GM23338 (cell line): ENCODE measurements around the gene PROCA1. TPM values are rescaled to one million over a fixed set of nuclear protein-coding genes. Genes with fewer than 3 reads are reported as not detected.

Source experiments
- ATAC-seq: fragments of 200-7000 bp; cut with Tn5 transposase; 3 replicates; pipeline ENCODE4 v1.9.1; 2020
- DNase-seq: peaks from one replicate; pipeline ENCODE4 v3.0.0-alpha.2; 2015; ENCODE audit warnings: low spot score
- H2AFZ ChIP-seq: fragments of 200-600 bp; sonication (generic); 2 replicates; pipeline ENCODE4 v1.8.0; 2016; ENCODE audit warnings: antibody characterized with exemption, mild to moderate bottlenecking, moderate library complexity
- H3F3A ChIP-seq: fragments of 200-600 bp; sonication (generic); replicated peaks from 2 replicates; pipeline ENCODE4 v1.8.0; 2017; ENCODE audit warnings: antibody characterized with exemption, mixed run types, low read depth
- H3K27ac ChIP-seq: fragments of 200-600 bp; sonication (generic); 2 replicates; pipeline ENCODE4 v1.6.1; 2016; ENCODE audit warnings: low read depth
- H3K27me3 ChIP-seq: fragments of 200-600 bp; sonication (generic); 2 replicates; pipeline ENCODE4 v1.8.0; 2016; ENCODE audit warnings: mild to moderate bottlenecking, mixed run types, moderate library complexity; ENCODE audit not compliant: insufficient read depth
- H3K36me3 ChIP-seq: fragments of 200-600 bp; sonication (generic); 2 replicates; pipeline ENCODE4 v1.8.0; 2016; ENCODE audit warnings: mild to moderate bottlenecking; ENCODE audit not compliant: insufficient read depth
- H3K4me1 ChIP-seq: fragments of 200-600 bp; sonication (generic); 2 replicates; pipeline ENCODE4 v1.8.0; 2016; ENCODE audit warnings: mild to moderate bottlenecking, moderate library complexity; ENCODE audit not compliant: insufficient read depth
- H3K4me2 ChIP-seq: fragments of 200-600 bp; sonication (generic); 2 replicates; pipeline ENCODE4 v1.7.1; 2017; ENCODE audit warnings: mixed run types
- H3K4me3 ChIP-seq: fragments of 200-600 bp; sonication (generic); 2 replicates; pipeline ENCODE4 v1.6.1; 2016; ENCODE audit warnings: mixed run types
- H3K79me2 ChIP-seq: fragments of 200-600 bp; sonication (generic); replicated peaks from 2 replicates; pipeline ENCODE4 v1.8.0; 2017; ENCODE audit warnings: mild to moderate bottlenecking; ENCODE audit not compliant: insufficient read depth
- H3K9me2 ChIP-seq: fragments of 200-600 bp; sonication (generic); 2 replicates; pipeline ENCODE4 v1.8.0; 2017; ENCODE audit not compliant: insufficient read depth
- H4K20me1 ChIP-seq: fragments of 200-600 bp; sonication (generic); replicated peaks from 2 replicates; pipeline ENCODE4 v1.8.0; 2017; ENCODE audit warnings: mild to moderate bottlenecking; ENCODE audit not compliant: insufficient read depth
- H3K27ac Mint-ChIP-seq: 2 replicates; pipeline ENCODE4 v1.8.0; 2020; ENCODE audit warnings: inconsistent platforms, mild to moderate bottlenecking, moderate library complexity, mixed read lengths
- H3K27me3 Mint-ChIP-seq: 3 replicates; pipeline ENCODE4 v1.8.0; 2022; ENCODE audit warnings: low read depth, mild to moderate bottlenecking, moderate library complexity, mixed read lengths, inconsistent platforms; ENCODE audit not compliant: insufficient read depth, poor library complexity
- H3K36me3 Mint-ChIP-seq: 3 replicates; pipeline ENCODE4 v1.8.0; 2021; ENCODE audit warnings: low read depth, mild to moderate bottlenecking, inconsistent platforms, moderate library complexity, mixed read lengths
- H3K4me1 Mint-ChIP-seq: 3 replicates; pipeline ENCODE4 v1.8.0; 2020; ENCODE audit warnings: mild to moderate bottlenecking, inconsistent platforms, mixed read lengths
- H3K4me3 Mint-ChIP-seq: 3 replicates; pipeline ENCODE4 v1.8.0; 2021; ENCODE audit warnings: moderate library complexity, mild to moderate bottlenecking, inconsistent platforms, mixed read lengths
- H3K9me3 Mint-ChIP-seq: 3 replicates; pipeline ENCODE4 v1.8.0; 2020; ENCODE audit warnings: moderate library complexity, mild to moderate bottlenecking, inconsistent platforms, mixed read lengths
- CREB1 ChIP-seq: fragments of 250-450 bp; sonication (Bioruptor Pico); IDR thresholded peaks from 2 replicates; pipeline ENCODE4 v1.5.0; 2020; ENCODE audit warnings: low read depth, mild to moderate bottlenecking, moderate library complexity
- CTCF ChIP-seq, 2 experiments: fragments of 200-600 bp in 1 of 2; sonication (generic) in 1 of 2; conservative IDR thresholded peaks; 2 replicates each; pipeline versions ENCODE4 v1.5.1 to v1.6.1; 2016 to 2017; ENCODE audit warnings: antibody characterized with exemption in 2 of 2, low read depth in 2 of 2, mild to moderate bottlenecking in 2 of 2, moderate library complexity in 1 of 2
- ETS1 ChIP-seq: IDR thresholded peaks from 2 replicates; pipeline ENCODE4 v1.6.1; 2016; ENCODE audit warnings: antibody characterized with exemption
- EZH2 ChIP-seq: fragments of 200-600 bp; sonication (generic); IDR thresholded peaks from one replicate; pipeline ENCODE4 v1.8.0; 2017; ENCODE audit warnings: antibody characterized with exemption, mild to moderate bottlenecking, low read depth; ENCODE audit not compliant: unreplicated experiment
- EZH2phosphoT487 ChIP-seq: fragments of 200-600 bp; sonication (generic); IDR thresholded peaks from one replicate; pipeline ENCODE4 v1.8.1; 2018; ENCODE audit warnings: antibody characterized with exemption; ENCODE audit not compliant: unreplicated experiment
- JUNB ChIP-seq: IDR thresholded peaks from one replicate; pipeline ENCODE4 v1.6.1; 2016; ENCODE audit warnings: antibody characterized with exemption; ENCODE audit not compliant: unreplicated experiment
- NANOG ChIP-seq: IDR thresholded peaks from 2 replicates; pipeline ENCODE4 v1.6.1; 2016; ENCODE audit warnings: antibody characterized with exemption, borderline replicate concordance
- POLR2AphosphoS5 ChIP-seq: IDR thresholded peaks from 2 replicates; pipeline ENCODE4 v1.6.1; 2016; ENCODE audit warnings: antibody characterized with exemption, low read depth
- REST ChIP-seq: IDR thresholded peaks from one replicate; pipeline ENCODE4 v1.6.1; 2018; ENCODE audit warnings: antibody characterized with exemption; ENCODE audit not compliant: unreplicated experiment
- STAT1 ChIP-seq: IDR thresholded peaks from one replicate; pipeline ENCODE4 v1.6.1; 2016; ENCODE audit warnings: antibody characterized with exemption; ENCODE audit not compliant: unreplicated experiment
- ZNF114 ChIP-seq: fragments of 250-450 bp; sonication (Bioruptor Pico); IDR thresholded peaks from 2 replicates; pipeline ENCODE4 v1.5.0; 2020; ENCODE audit warnings: mild to moderate bottlenecking, moderate library complexity
- ZNF331 ChIP-seq: fragments of 250-450 bp; sonication (Bioruptor Pico); IDR thresholded peaks from 2 replicates; pipeline ENCODE4 v1.5.0; 2020; ENCODE audit warnings: low read depth, mild to moderate bottlenecking, moderate library complexity
- ZNF462 ChIP-seq: fragments of 250-450 bp; sonication (Bioruptor Pico); IDR thresholded peaks from 2 replicates; pipeline ENCODE4 v1.5.0; 2020; ENCODE audit warnings: mild to moderate bottlenecking, moderate library complexity
- polyA plus RNA-seq: library from polyadenylated mRNA; unstranded; fragments of >200 nt; fragmentation: Nextera tagmentation; extraction: Ambion mirVana; gene quantifications from 2 replicates; pipeline ENCODE4 v1.2.1, GENCODE V29; 2016
- total RNA-seq: library from RNA; depleted of rRNA; stranded (reverse); fragments of >200 nt; shearing (Covaris generic); gene quantifications from 2 replicates; pipeline ENCODE4 v1.2.3, GENCODE V29; 2014

PROCA1 gene
- total and polyA plus RNA-seq, 2 experiments from 2014 or later: 11.3 to 14.4 TPM

GRCh38 chr17:28746611-28747050 is 34.9 kb upstream of the PROCA1 start:
- Histone ChIP-seq H3K27me3 (no peaks in the 10 kb centered on the region), H3K4me2 (peak overlapping the region; percentile 96), H3K79me2 (peaks cover 32% of the 10 kb centered on the region), H3K36me3 (peaks cover 28% of the 10 kb centered on the region), H4K20me1 (peaks cover 20% of the 10 kb centered on the region), H3K4me3 (peak overlapping the region; percentile 93), H3K27ac (peak overlapping the region; percentile 99), H3K9me2 (no peaks in the 10 kb centered on the region), H2AFZ (no peak overlapping the region), H3K4me1 (peaks cover 38% of the 10 kb centered on the region), H3F3A (peaks cover 59% of the 10 kb centered on the region)
- Mint-ChIP-seq H3K4me3 (peak overlapping the region; percentile 91), H3K4me1 (peaks cover 47% of the 10 kb centered on the region), H3K27me3 (peaks cover 48% of the 10 kb centered on the region), H3K27ac (peak overlapping the region; percentile 98), H3K9me3 (no peaks in the 10 kb centered on the region), H3K36me3 (peaks cover 71% of the 10 kb centered on the region)
- ATAC-seq (peak; percentile 2), DNase-seq (peak; percentile 63)
- TF ChIP-seq EZH2: no peak
- no peak for TF ChIP-seq CTCF (conservative IDR thresholded peaks at IDR 0.05; ENCODE audit: low read depth in 2 of 2)
- no peak for TF ChIP-seq JUNB
- no peak for TF ChIP-seq STAT1
- no peak for TF ChIP-seq EZH2phosphoT487
- TF ChIP-seq CREB1 (CRISPR knock-in tag): no peak
- TF ChIP-seq ZNF331 (CRISPR knock-in tag): no peak
- no peak for TF ChIP-seq POLR2AphosphoS5
- no peak for TF ChIP-seq ZNF462
- TF ChIP-seq REST: no peak
- TF ChIP-seq NANOG: no peak
- no peak for TF ChIP-seq ZNF114 (CRISPR knock-in tag)
- no peak for TF ChIP-seq ETS1
